Adrenal gland (tissue), 12 donors: ENCODE data around the gene OR6M1. TPM values are rescaled to one million over a fixed set of nuclear protein-coding genes. Genes with fewer than 3 reads are reported as not detected.

Experiments used
- DNase-seq, 7 donors: peaks; one replicate each; pipeline ENCODE4 v3.0.0-alpha.2; 2019 to 2020
- H3K27ac ChIP-seq, 5 donors: fragments of 200-600 bp; sonication (generic) in 4 of 5; 1 replicate in 3 of 5; 2 replicates in 2 of 5; pipeline versions ENCODE4 v1.5.1 to v1.8.0; 2016 to 2020; ENCODE audit warnings: mild to moderate bottlenecking in 1 of 5
- H3K27me3 ChIP-seq: fragments of 200-600 bp; 2 replicates; pipeline ENCODE4 v1.8.0; 2021
- H3K36me3 ChIP-seq, 2 donors: fragments of 200-600 bp; replicated peaks in 1 of 2; 1 replicate in 1 of 2; 2 replicates in 1 of 2; pipeline versions ENCODE4 v1.5.1 to v1.8.0; 2018 to 2022
- H3K4me1 ChIP-seq, 2 donors: fragments of 200-600 bp; replicated peaks in 1 of 2; 1 replicate in 1 of 2; 2 replicates in 1 of 2; pipeline versions ENCODE4 v1.5.1 to v1.8.0; 2018 to 2021
- H3K4me3 ChIP-seq, 4 donors: fragments of 200-600 bp; sonication (generic) in 3 of 4; one replicate each; pipeline ENCODE4 v1.5.1; 2016 to 2018
- H3K9me3 ChIP-seq, 3 donors: fragments of 200-600 bp; sonication (generic) in 1 of 3; replicated peaks in 1 of 3; 1 replicate in 2 of 3; 2 replicates in 1 of 3; pipeline versions ENCODE4 v1.5.1 to v1.8.0; 2016 to 2021
- CTCF ChIP-seq, 6 experiments: fragments of 450-650 bp in 4 of 6; fragments of 200-600 bp in 2 of 6; sonication (generic) in 1 of 6; IDR thresholded peaks; 1 replicate in 5 of 6; 2 replicates in 1 of 6; pipeline versions ENCODE4 v1.5.1 to v1.8.0; 2016 to 2021; ENCODE audit warnings: antibody characterized with exemption in 6 of 6, mild to moderate bottlenecking in 2 of 6, moderate library complexity in 1 of 6
- POLR2A ChIP-seq, 2 donors: fragments of 450-650 bp; IDR thresholded peaks; one replicate each; pipeline ENCODE4 v1.6.1; 2017; ENCODE audit warnings: antibody characterized with exemption in 2 of 2, mild to moderate bottlenecking in 2 of 2, moderate library complexity in 1 of 2
- WGBS, 4 donors: extraction: QIAGEN DNeasy Blood & Tissue Kit in 2 of 4; methylation state at CpG; one replicate each; pipeline versions ENCODE4 v1.1.5 to v1.1.7; 2013 to 2017; 5-methylcytosine and 5-hydroxymethylcytosine counted together
- intact Hi-C, 2 donors: fragments of 100-400 bp; cut with DNase I; formaldehyde crosslinking; loops; one replicate each; pipeline versions ENCODE4 v1.14.1 to v1.15.0; 2022 to 2023
- polyA plus RNA-seq, 3 donors: library from polyadenylated mRNA; stranded (reverse); fragments of 200-250 nt in 2 of 3; fragments of 350-450 nt in 1 of 3; fragmentation: Illumina TruSeq in 1 of 3; extraction: RNeasy Lipid Tissue Mini Kit (QIAGEN cat#74804) in 1 of 3; gene quantifications; one replicate each; pipeline ENCODE4 v1.2.3, GENCODE V29; 2013 to 2014
- small RNA-seq, 2 donors: library from RNA; depleted of rRNA; stranded (forward); fragments of <200 nt; gene quantifications; one replicate each; pipeline ENCODE3, GENCODE V24; 2016
- total RNA-seq, 9 donors: library from RNA; depleted of rRNA in 4 of 9; stranded (reverse); fragments of >200 nt in 4 of 9; fragments of 120-200 nt in 1 of 9; fragmentation: NEBNext Ultra II Directional in 1 of 9; extraction: Animal tissue kit (Norgen Biotek cat#: 25700) in 1 of 9; gene quantifications; one replicate each; pipeline versions ENCODE4 v1.1.0 to v1.2.4, GENCODE V29; 2013 to 2023
- donor health status: healthy with polysubstance abuse.
- donor health status: Bipolar disorder and iron deficiency.
- donor health status: DM: yes; HTN: yes; CAD: no.
- donor health status: DM: no; HTN: no; CAD: no.
- donor health status: DM: no; HTN: no; CAD: no.
- donor health status: DM: yes; HTN: yes; CAD: no.

The OR6M1 gene
- total and polyA plus RNA-seq, 12 donors = not detected

GRCh38 chr11:123757976-123758375, 48.2 kb downstream of the OR6M1 start:
- Histone ChIP-seq H3K36me3 (no peaks in the 10 kb centered on the region), H3K27ac (no peak overlapping the region), H3K4me3 (no peak overlapping the region), H3K4me1 (no peaks in the 10 kb centered on the region), H3K9me3 (no peaks in the 10 kb centered on the region), H3K27me3 (no peaks in the 10 kb centered on the region)
- TF ChIP-seq CTCF (IDR thresholded peaks at IDR 0.05) (no peak), POLR2A (IDR thresholded peaks at IDR 0.05) (no peak)
- no peak for DNase-seq
- intact Hi-C loops = no loop called here
- WGBS, 4 donors = 67 to 75% (median 70%) methylated on average over 3 of the region's 3 CpGs

GRCh38 chr11:123755813-123756212, 50.3 kb downstream of the OR6M1 start:
- intact Hi-C loops = no loop called here
- no peaks in the 10 kb centered on the region for H3K9me3 ChIP-seq
- TF ChIP-seq POLR2A (IDR thresholded peaks at IDR 0.05) (no peak), CTCF (IDR thresholded peaks at IDR 0.05) (no peak)

More at GRCh38 chr11:123755813-123756212, 50.3 kb downstream of the OR6M1 start:
- Histone ChIP-seq H3K4me1 (no peaks in the 10 kb centered on the region), H3K4me3 (no peak overlapping the region), H3K27me3 (no peaks in the 10 kb centered on the region), H3K36me3 (no peaks in the 10 kb centered on the region), H3K27ac (no peak overlapping the region)
- DNase-seq = no peak
- WGBS, 4 donors = 80 to 94% (median 84%) methylated on average over 3 of the region's 3 CpGs

Small RNAs within 50 kb of the gene (small RNA-seq; reads per million reads assigned to genes)
- 0 reads per million in 2 donors for gene RNU1-21P

Other genes starting within 250 kb of the OR6M1 start
- gene SCN3B, start 151.7 kb downstream of the OR6M1 start, total RNA-seq = 1 to 10 TPM in 5 of 9 donors, under 1 TPM in 3, not detected in 1; 0.36 to 9.5 (median 2.9) TPM
- gene SCN3B, start 151.7 kb downstream of the OR6M1 start, polyA plus RNA-seq = 10 to 100 TPM in 1 of 3 donors, 1 to 10 TPM in 2; 2.3 to 10.5 (median 7.0) TPM
- gene ZNF202, start 64.7 kb downstream of the OR6M1 start, total RNA-seq = 10 to 100 TPM in 1 of 9 donors, 1 to 10 TPM in 8; 1.5 to 11.2 (median 6.3) TPM
- 10 to 100 TPM in 1 of 3 donors, 1 to 10 TPM in 2; 6.6 to 10.9 (median 9.3) TPM for gene ZNF202, start 64.7 kb downstream of the OR6M1 start, polyA plus RNA-seq
- gene OR6X1, start 51.8 kb downstream of the OR6M1 start, total RNA-seq = not detected
- not detected for gene OR6X1, start 51.8 kb downstream of the OR6M1 start, polyA plus RNA-seq
- not detected for gene TMEM225, start 79.3 kb upstream of the OR6M1 start, total RNA-seq
- gene TMEM225, start 79.3 kb upstream of the OR6M1 start, polyA plus RNA-seq = not detected
- gene OR8D4, start 95.8 kb upstream of the OR6M1 start, total RNA-seq = under 1 TPM in 1 of 9 donors, not detected in 8; 0.11 TPM
- gene OR8D4, start 95.8 kb upstream of the OR6M1 start, polyA plus RNA-seq = not detected
- gene OR4D5, start 133.3 kb upstream of the OR6M1 start, total RNA-seq = under 1 TPM in 1 of 9 donors, not detected in 8; 0.22 TPM
- gene OR4D5, start 133.3 kb upstream of the OR6M1 start, polyA plus RNA-seq = not detected
- not detected for gene OR6T1, start 137.5 kb upstream of the OR6M1 start, total RNA-seq
- gene OR6T1, start 137.5 kb upstream of the OR6M1 start, polyA plus RNA-seq = not detected
- not detected for gene OR10S1, start 171.4 kb upstream of the OR6M1 start, total RNA-seq
- gene OR10S1, start 171.4 kb upstream of the OR6M1 start, polyA plus RNA-seq = not detected
- gene OR10G6, start 188.8 kb upstream of the OR6M1 start, total RNA-seq = not detected
- gene OR10G6, start 188.8 kb upstream of the OR6M1 start, polyA plus RNA-seq = not detected
- under 1 TPM in 1 of 9 donors, not detected in 8; 0.06 TPM for gene OR10G4, start 206.6 kb upstream of the OR6M1 start, total RNA-seq
- not detected for gene OR10G4, start 206.6 kb upstream of the OR6M1 start, polyA plus RNA-seq
- not detected for gene OR10G9, start 216.7 kb upstream of the OR6M1 start, total RNA-seq
- gene OR10G9, start 216.7 kb upstream of the OR6M1 start, polyA plus RNA-seq = not detected
- gene OR10G8, start 220.4 kb upstream of the OR6M1 start, total RNA-seq = not detected
- gene OR10G8, start 220.4 kb upstream of the OR6M1 start, polyA plus RNA-seq = not detected
- not detected for gene OR10G7, start 235.0 kb upstream of the OR6M1 start, total RNA-seq
- not detected for gene OR10G7, start 235.0 kb upstream of the OR6M1 start, polyA plus RNA-seq